Measurements from ENCODE around the gene ZNF318.

- TF ChIP-seq CTCF (IDR thresholded peaks at IDR 0.05) (no peak), POLR2AphosphoS5 (IDR thresholded peaks at IDR 0.05) (no peak), EP300 (IDR thresholded peaks at IDR 0.05) (no peak)
Observed at GRCh38 chr6:43383021-43383667, 13.7 kb upstream of the ZNF318 start.
